Neuronal stem cell (in vitro differentiated cells): ENCODE measurements around the gene KCNN3.

Source experiments
- DNase-seq: peaks from one replicate; pipeline ENCODE4 v3.0.0-alpha.2; 2013; ENCODE audit warnings: low spot score
- H2AFZ ChIP-seq: one replicate; pipeline ENCODE4 v1.6.1; 2013; ENCODE audit warnings: mild to moderate bottlenecking, low read length, inconsistent platforms
- H2AK5ac ChIP-seq: 2 replicates; pipeline ENCODE4 v1.6.1; 2013; ENCODE audit warnings: low read depth, mild to moderate bottlenecking, inconsistent platforms, low read length, moderate library complexity, mixed read lengths
- H2BK120ac ChIP-seq: 2 replicates; pipeline ENCODE4 v1.6.1; 2013; ENCODE audit warnings: low read depth, mild to moderate bottlenecking, inconsistent platforms, low read length, moderate library complexity, mixed read lengths
- H2BK12ac ChIP-seq: one replicate; pipeline ENCODE4 v1.6.1; 2013; ENCODE audit warnings: low read length, inconsistent platforms
- H2BK15ac ChIP-seq: 2 replicates; pipeline ENCODE4 v1.6.1; 2013; ENCODE audit warnings: mild to moderate bottlenecking, low read length, inconsistent platforms, mixed read lengths
- H2BK5ac ChIP-seq: one replicate; pipeline ENCODE4 v1.6.1; 2013; ENCODE audit warnings: inconsistent platforms, mild to moderate bottlenecking, low read length, moderate library complexity
- H3K14ac ChIP-seq: one replicate; pipeline ENCODE4 v1.6.1; 2013; ENCODE audit warnings: low read length, inconsistent platforms
- H3K18ac ChIP-seq: 2 replicates; pipeline ENCODE4 v1.6.1; 2013; ENCODE audit warnings: low read length, inconsistent platforms
- H3K23ac ChIP-seq: 2 replicates; pipeline ENCODE4 v1.6.1; 2013; ENCODE audit warnings: low read depth, mild to moderate bottlenecking, mixed read lengths, low read length, inconsistent platforms; ENCODE audit not compliant: poor library complexity
- H3K27ac ChIP-seq: replicated peaks from 3 replicates; pipeline ENCODE4 v1.5.1; 2013; ENCODE audit warnings: low read length, inconsistent platforms
- H3K27me3 ChIP-seq, 3 experiments: 2 replicates each; pipeline ENCODE4 v1.6.1; 2013; ENCODE audit warnings: low read length in 3 of 3, mild to moderate bottlenecking in 2 of 3, inconsistent platforms in 1 of 3, low read depth in 1 of 3, mixed read lengths in 1 of 3, moderate library complexity in 1 of 3; ENCODE audit not compliant: control insufficient read depth in 3 of 3, insufficient read depth in 3 of 3
- H3K36me3 ChIP-seq, 2 donors: replicated peaks in 1 of 2; 2 replicates each; pipeline ENCODE4 v1.6.1; 2013; ENCODE audit warnings: low read length in 2 of 2; ENCODE audit not compliant: control insufficient read depth in 2 of 2, insufficient read depth in 2 of 2
- H3K4ac ChIP-seq: 2 replicates; pipeline ENCODE4 v1.6.1; 2013; ENCODE audit warnings: inconsistent platforms, mild to moderate bottlenecking, low read length, moderate library complexity
- H3K4me1 ChIP-seq, 2 donors: 1 replicate in 1 of 2; 2 replicates in 1 of 2; pipeline ENCODE4 v1.6.1; 2013; ENCODE audit warnings: low read length in 2 of 2, low read depth in 1 of 2; ENCODE audit not compliant: control insufficient read depth in 2 of 2, insufficient read depth in 1 of 2
- H3K4me2 ChIP-seq: one replicate; pipeline ENCODE4 v1.6.1; 2013; ENCODE audit warnings: mild to moderate bottlenecking, low read length, inconsistent platforms; ENCODE audit not compliant: insufficient read depth, poor library complexity, severe bottlenecking
- H3K4me3 ChIP-seq, 2 donors: 2 replicates each; pipeline ENCODE4 v1.5.1; 2013; ENCODE audit warnings: low read length in 2 of 2, mild to moderate bottlenecking in 2 of 2, inconsistent platforms in 1 of 2, moderate library complexity in 1 of 2
- H3K79me1 ChIP-seq: one replicate; pipeline ENCODE4 v1.6.1; 2013; ENCODE audit warnings: low read depth, mild to moderate bottlenecking, inconsistent platforms, low read length, moderate library complexity
- H3K9ac ChIP-seq: one replicate; pipeline ENCODE4 v1.6.1; 2013; ENCODE audit warnings: mild to moderate bottlenecking, low read depth, low read length, inconsistent platforms; ENCODE audit not compliant: poor library complexity
- H3K9me3 ChIP-seq, 2 donors: replicated peaks in 1 of 2; 2 replicates each; pipeline versions ENCODE3 to v1.6.1; 2013; ENCODE audit warnings: low read length in 2 of 2, mild to moderate bottlenecking in 2 of 2, inconsistent platforms in 1 of 2, low read depth in 1 of 2, mixed read lengths in 1 of 2, moderate library complexity in 1 of 2; ENCODE audit not compliant: control insufficient read depth in 2 of 2, insufficient read depth in 1 of 2
- H4K8ac ChIP-seq: one replicate; pipeline ENCODE4 v1.6.1; 2013; ENCODE audit warnings: low read depth, mild to moderate bottlenecking, inconsistent platforms, low read length, moderate library complexity
- H4K91ac ChIP-seq: one replicate; pipeline ENCODE4 v1.6.1; 2013; ENCODE audit warnings: low read length, low read depth, mild to moderate bottlenecking, inconsistent platforms; ENCODE audit not compliant: poor library complexity
- WGBS, 2 donors: extraction: QIAGEN DNeasy Blood & Tissue Kit; methylation state at CpG; one replicate each; pipeline ENCODE4 v1.1.7; 2013; ENCODE audit warnings: missing lambda C conversion rate in 2 of 2, mixed read lengths in 1 of 2; ENCODE audit not compliant: insufficient read length in 2 of 2, insufficient replicate concordance in 1 of 2; ENCODE audit errors: extremely low coverage in 2 of 2; 5-methylcytosine and 5-hydroxymethylcytosine counted together

Gene KCNN3

GRCh38 chr1:154820646-154821045 is 49.4 kb downstream of the KCNN3 start:
- no peak for DNase-seq
- Histone ChIP-seq H4K91ac (no peak overlapping the region), H2BK5ac (peak overlapping the region; percentile 17), H4K8ac (no peak overlapping the region), H3K79me1 (no peaks in the 10 kb centered on the region), H2BK120ac (no peak overlapping the region), H3K36me3 (no peaks in the 10 kb centered on the region), H3K27ac (no peak overlapping the region), H3K27me3 (no peaks in the 10 kb centered on the region), H3K9ac (no peak overlapping the region), H2BK15ac (no peak overlapping the region), H2AK5ac (no peak overlapping the region), H3K18ac (no peak overlapping the region), H3K9me3 (no peaks in the 10 kb centered on the region), H3K23ac (no peak overlapping the region), H3K4me3 (no peak overlapping the region), H3K4me1 (peaks cover 2 to 8% of the 10 kb centered on the region in 2 donors), H3K14ac (no peak overlapping the region), H3K4me2 (no peak overlapping the region), H2BK12ac (no peak overlapping the region), H3K4ac (no peak overlapping the region), H2AFZ (no peak overlapping the region)
- no CpG with 5 or more reads among the region's 6 CpGs for WGBS, 2 donors

- Histone ChIP-seq H3K4me3 (no peak overlapping the region), H2AK5ac (no peak overlapping the region), H3K23ac (no peak overlapping the region), H3K4me1 (peaks cover 2 to 8% of the 10 kb centered on the region in 2 donors), H3K18ac (no peak overlapping the region), H4K8ac (no peak overlapping the region), H3K9me3 (no peaks in the 10 kb centered on the region), H4K91ac (no peak overlapping the region), H3K27me3 (no peaks in the 10 kb centered on the region), H2BK5ac (peak overlapping the region; percentile 17), H3K27ac (no peak overlapping the region), H2BK12ac (no peak overlapping the region), H2BK120ac (no peak overlapping the region), H3K9ac (no peak overlapping the region), H3K14ac (no peak overlapping the region), H3K4me2 (no peak overlapping the region), H2BK15ac (no peak overlapping the region), H3K4ac (no peak overlapping the region), H3K36me3 (no peaks in the 10 kb centered on the region), H3K79me1 (no peaks in the 10 kb centered on the region), H2AFZ (no peak overlapping the region)
- DNase-seq: peak; percentile 9
- WGBS, 2 donors: no CpG with 5 or more reads among the region's 7 CpGs
Measured at GRCh38 chr1:154819628-154820590, 50.2 kb downstream of the KCNN3 start.

- H2BK120ac ChIP-seq: no peak overlapping the region
- no peak overlapping the region for H4K91ac ChIP-seq
- H3K4me1 ChIP-seq: peaks cover 5 to 11% of the 10 kb centered on the region in 2 donors
- H2BK15ac ChIP-seq: no peak overlapping the region
- H3K4ac ChIP-seq: no peak overlapping the region
- no CpG with 5 or more reads among the region's 6 CpGs for WGBS, 2 donors
- no peaks in the 10 kb centered on the region for H3K36me3 ChIP-seq
- no peak for DNase-seq
- H3K27me3 ChIP-seq: no peaks in the 10 kb centered on the region
- H2BK12ac ChIP-seq: peak overlapping the region; percentile 27
- H3K4me2 ChIP-seq: no peak overlapping the region
- no peak overlapping the region for H3K4me3 ChIP-seq
- H2BK5ac ChIP-seq: no peak overlapping the region
- H3K79me1 ChIP-seq: no peaks in the 10 kb centered on the region
- H3K14ac ChIP-seq: no peak overlapping the region
- H3K27ac ChIP-seq: no peak overlapping the region
- H3K9me3 ChIP-seq: no peaks in the 10 kb centered on the region
- no peak overlapping the region for H3K23ac ChIP-seq
- H3K18ac ChIP-seq: no peak overlapping the region
- no peak overlapping the region for H2AFZ ChIP-seq
- no peak overlapping the region for H4K8ac ChIP-seq
- no peak overlapping the region for H2AK5ac ChIP-seq
- no peak overlapping the region for H3K9ac ChIP-seq
Measured at GRCh38 chr1:154818911-154819310, 51.2 kb downstream of the KCNN3 start.

GRCh38 chr1:154816937-154817336 is 53.1 kb downstream of the KCNN3 start:
- Histone ChIP-seq H2BK120ac (no peak overlapping the region), H3K4me2 (no peak overlapping the region), H3K4me3 (no peak overlapping the region), H3K9ac (no peak overlapping the region), H3K14ac (no peak overlapping the region), H4K8ac (no peak overlapping the region), H3K27ac (no peak overlapping the region), H3K9me3 (no peaks in the 10 kb centered on the region), H2BK5ac (no peak overlapping the region), H3K4ac (no peak overlapping the region), H2BK12ac (no peak overlapping the region), H3K79me1 (no peaks in the 10 kb centered on the region), H3K18ac (no peak overlapping the region), H4K91ac (no peak overlapping the region), H2AK5ac (no peak overlapping the region), H2AFZ (no peak overlapping the region), H3K23ac (no peak overlapping the region), H3K27me3 (no peaks in the 10 kb centered on the region), H3K36me3 (no peaks in the 10 kb centered on the region), H3K4me1 (peaks cover 13 to 19% of the 10 kb centered on the region in 2 donors), H2BK15ac (no peak overlapping the region)
- DNase-seq: no peak
- no CpG with 5 or more reads among the region's 2 CpGs for WGBS, 2 donors
